SU-DHL-6 (cell line): Measurements from ENCODE around the gene SURF6.

Source experiments
- H2AFZ ChIP-seq: fragments of 200-600 bp; sonication (generic); 2 replicates; pipeline ENCODE4 v1.6.1; 2014; ENCODE audit warnings: low read depth, mild to moderate bottlenecking, moderate library complexity, mixed read lengths, antibody characterized with exemption, low read length; ENCODE audit not compliant: severe bottlenecking
- H3F3A ChIP-seq: fragments of 200-600 bp; shearing (Covaris generic); 2 replicates; pipeline ENCODE4 v1.6.0; 2016; ENCODE audit warnings: antibody characterized with exemption, mild to moderate bottlenecking; ENCODE audit not compliant: insufficient read depth
- H3K27ac ChIP-seq: fragments of 200-600 bp; sonication (generic); 2 replicates; pipeline ENCODE4 v1.5.1; 2016; ENCODE audit warnings: low read depth, mild to moderate bottlenecking, low read length, moderate library complexity, mixed read lengths
- H3K27me3 ChIP-seq: fragments of 200-600 bp; sonication (generic), shearing (Covaris generic); 2 replicates; pipeline ENCODE4 v1.6.0; 2014; ENCODE audit warnings: mild to moderate bottlenecking, low read length
- H3K36me3 ChIP-seq: fragments of 200-600 bp; sonication (generic); 2 replicates; pipeline ENCODE4 v1.6.1; 2014; ENCODE audit warnings: mild to moderate bottlenecking, low read length, mixed read lengths
- H3K4me2 ChIP-seq: fragments of 300-600, 200-600 bp; shearing (Covaris generic), sonication (generic); 2 replicates; pipeline ENCODE4 v1.6.0; 2014; ENCODE audit warnings: low read length, low read depth, mild to moderate bottlenecking; ENCODE audit not compliant: poor library complexity, severe bottlenecking
- H3K4me3 ChIP-seq: fragments of 200-600 bp; sonication (generic); 2 replicates; pipeline ENCODE4 v1.5.1; 2014; ENCODE audit warnings: antibody characterized with exemption, low read length, mild to moderate bottlenecking, mixed read lengths; ENCODE audit not compliant: insufficient read depth, poor library complexity, severe bottlenecking
- H3K79me2 ChIP-seq: fragments of 200-600 bp; sonication (generic); 2 replicates; pipeline ENCODE4 v1.6.1; 2014; ENCODE audit warnings: mild to moderate bottlenecking, low read length, moderate library complexity; ENCODE audit not compliant: insufficient read depth
- H3K9ac ChIP-seq: fragments of 200-600 bp; sonication (generic); 2 replicates; pipeline ENCODE4 v1.7.0; 2014; ENCODE audit warnings: mild to moderate bottlenecking, low read length
- H3K9me2 ChIP-seq: fragments of 200-600 bp; sonication (generic); replicated peaks from 2 replicates; pipeline ENCODE4 v1.6.1; 2014; ENCODE audit warnings: low read length; ENCODE audit not compliant: insufficient read depth
- H3K9me3 ChIP-seq: fragments of 200-600 bp; sonication (generic); 2 replicates; pipeline ENCODE4 v1.6.1; 2014; ENCODE audit warnings: low read length, mixed read lengths; ENCODE audit not compliant: insufficient read depth
- H4K20me1 ChIP-seq: fragments of 200-600 bp; sonication (generic); 2 replicates; pipeline ENCODE4 v1.6.1; 2014; ENCODE audit warnings: low read depth, mild to moderate bottlenecking, antibody characterized with exemption, low read length, moderate library complexity, mixed read lengths
- EZH2phosphoT487 ChIP-seq: fragments of 200-600 bp; sonication (generic), shearing (Covaris generic); conservative IDR thresholded peaks from 2 replicates; pipeline ENCODE4 v1.6.1; 2018; ENCODE audit warnings: mild to moderate bottlenecking, antibody characterized with exemption, low read length, moderate library complexity, mixed read lengths
- TF ChIP-seq, protein P1 (sequence below): fragments of 200-600 bp; sonication (generic); IDR thresholded peaks from one replicate; pipeline ENCODE4 v1.5.1; 2017; ENCODE audit warnings: antibody characterized with exemption, mild to moderate bottlenecking, low read length, moderate library complexity; ENCODE audit not compliant: insufficient read depth, poor library complexity, severe bottlenecking

The SURF6 gene

GRCh38 chr9:133304477-133305377 lies 31.3 kb downstream of the SURF6 start:
- no peak overlapping the region for H3K4me2 ChIP-seq
- no peaks in the 10 kb centered on the region for H3K9me2 ChIP-seq
- TF ChIP-seq EZH2phosphoT487 = no peak
- TF ChIP-seq, protein P1, sequence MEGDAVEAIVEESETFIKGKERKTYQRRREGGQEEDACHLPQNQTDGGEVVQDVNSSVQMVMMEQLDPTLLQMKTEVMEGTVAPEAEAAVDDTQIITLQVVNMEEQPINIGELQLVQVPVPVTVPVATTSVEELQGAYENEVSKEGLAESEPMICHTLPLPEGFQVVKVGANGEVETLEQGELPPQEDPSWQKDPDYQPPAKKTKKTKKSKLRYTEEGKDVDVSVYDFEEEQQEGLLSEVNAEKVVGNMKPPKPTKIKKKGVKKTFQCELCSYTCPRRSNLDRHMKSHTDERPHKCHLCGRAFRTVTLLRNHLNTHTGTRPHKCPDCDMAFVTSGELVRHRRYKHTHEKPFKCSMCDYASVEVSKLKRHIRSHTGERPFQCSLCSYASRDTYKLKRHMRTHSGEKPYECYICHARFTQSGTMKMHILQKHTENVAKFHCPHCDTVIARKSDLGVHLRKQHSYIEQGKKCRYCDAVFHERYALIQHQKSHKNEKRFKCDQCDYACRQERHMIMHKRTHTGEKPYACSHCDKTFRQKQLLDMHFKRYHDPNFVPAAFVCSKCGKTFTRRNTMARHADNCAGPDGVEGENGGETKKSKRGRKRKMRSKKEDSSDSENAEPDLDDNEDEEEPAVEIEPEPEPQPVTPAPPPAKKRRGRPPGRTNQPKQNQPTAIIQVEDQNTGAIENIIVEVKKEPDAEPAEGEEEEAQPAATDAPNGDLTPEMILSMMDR = no peak
- no peak overlapping the region for H3K27ac ChIP-seq
- H3K4me3 ChIP-seq = no peak overlapping the region
- H3F3A ChIP-seq = no peaks in the 10 kb centered on the region
- H4K20me1 ChIP-seq = no peaks in the 10 kb centered on the region
- H3K9ac ChIP-seq = no peak overlapping the region
- H3K27me3 ChIP-seq = no peaks in the 10 kb centered on the region
- no peaks in the 10 kb centered on the region for H3K9me3 ChIP-seq
- H3K36me3 ChIP-seq = no peaks in the 10 kb centered on the region
- no peaks in the 10 kb centered on the region for H3K79me2 ChIP-seq
- H2AFZ ChIP-seq = no peak overlapping the region

- Histone ChIP-seq H3K4me2 (no peak overlapping the region), H3K9ac (no peak overlapping the region), H4K20me1 (no peaks in the 10 kb centered on the region), H3K4me3 (no peak overlapping the region), H3K27me3 (no peaks in the 10 kb centered on the region), H2AFZ (no peak overlapping the region), H3K27ac (no peak overlapping the region), H3F3A (no peaks in the 10 kb centered on the region), H3K36me3 (no peaks in the 10 kb centered on the region), H3K9me2 (no peaks in the 10 kb centered on the region), H3K79me2 (no peaks in the 10 kb centered on the region), H3K9me3 (no peaks in the 10 kb centered on the region)
- TF ChIP-seq, protein P1 = no peak
- no peak for TF ChIP-seq EZH2phosphoT487
These were observed 31.9 kb downstream of the SURF6 start for GRCh38 chr9:133304158-133304470.

DNA sequence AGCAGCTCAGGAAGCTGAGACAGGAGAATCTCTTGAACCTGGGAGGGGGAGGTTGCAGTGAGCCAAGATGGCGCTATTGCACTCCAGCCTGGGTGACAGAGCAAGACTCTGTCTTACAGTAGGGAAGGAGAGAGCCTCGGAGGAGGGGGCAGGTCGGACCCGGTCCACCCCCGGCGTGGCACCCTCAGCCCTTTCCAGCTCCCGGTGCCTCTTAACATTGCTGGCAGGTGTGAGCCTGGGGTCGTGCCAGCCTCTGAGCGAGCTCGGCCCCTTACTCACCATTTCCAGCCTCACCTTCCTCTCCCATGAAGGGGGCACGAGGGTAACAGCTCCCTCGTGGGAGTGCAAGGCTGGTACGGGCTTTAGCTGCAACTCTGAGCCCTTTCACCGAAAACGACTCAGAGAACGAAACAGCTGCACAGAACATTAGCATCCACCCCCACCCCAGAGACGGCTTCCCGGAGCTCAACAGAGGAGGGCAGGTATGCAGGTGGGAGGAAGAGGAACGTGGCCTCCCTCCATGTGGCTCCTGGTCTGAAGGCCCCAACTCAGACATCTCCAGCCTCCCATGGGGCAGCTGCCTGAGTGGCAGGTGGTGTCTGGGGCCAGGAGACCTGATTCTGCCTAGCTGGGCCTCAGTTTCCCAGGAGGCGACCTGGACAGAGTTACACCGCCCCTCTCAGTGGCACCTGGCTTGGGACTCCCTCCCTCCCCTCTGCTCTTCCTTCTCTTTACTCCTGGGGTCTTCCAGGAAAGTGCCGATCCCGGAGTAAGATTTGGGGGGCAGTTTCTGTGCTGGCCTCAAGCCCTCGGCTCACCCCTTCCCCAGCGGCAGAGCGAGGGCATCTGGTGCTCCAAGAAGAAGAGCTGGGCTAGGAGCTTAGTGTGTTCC lies 32.5 kb downstream of the SURF6 start:
- TF ChIP-seq, protein P1 = no peak
- TF ChIP-seq EZH2phosphoT487 = no peak
- Histone ChIP-seq H3K27ac (no peak overlapping the region), H3K9me2 (no peaks in the 10 kb centered on the region), H4K20me1 (no peaks in the 10 kb centered on the region), H2AFZ (no peak overlapping the region), H3K4me3 (no peak overlapping the region), H3K4me2 (no peak overlapping the region), H3K79me2 (no peaks in the 10 kb centered on the region), H3K9me3 (no peaks in the 10 kb centered on the region), H3F3A (no peaks in the 10 kb centered on the region), H3K27me3 (no peaks in the 10 kb centered on the region), H3K36me3 (no peaks in the 10 kb centered on the region), H3K9ac (no peak overlapping the region)
